Stomach (tissue), 4 donors: ENCODE results near the gene CCDC157.

Source experiments
- CTCF ChIP-seq, 7 experiments: fragments of 450-650 bp in 4 of 7; fragments of 200-600 bp in 3 of 7; sonication (generic) in 3 of 7; IDR thresholded peaks; one replicate each; pipeline ENCODE4 v1.5.1; 2016 to 2019; ENCODE audit warnings: antibody characterized with exemption in 7 of 7, control low read depth in 2 of 7, mild to moderate bottlenecking in 1 of 7
- EP300 ChIP-seq: sonication (generic); formaldehyde crosslinking; IDR thresholded peaks from one replicate; pipeline ENCODE4 v1.6.1; 2017; ENCODE audit warnings: antibody characterized with exemption
- POLR2A ChIP-seq, 4 donors: fragments of 450-650 bp; IDR thresholded peaks; one replicate each; pipeline ENCODE4 v1.6.1; 2016; ENCODE audit warnings: antibody characterized with exemption in 4 of 4, control low read depth in 2 of 4, mild to moderate bottlenecking in 1 of 4, moderate library complexity in 1 of 4

DNA sequence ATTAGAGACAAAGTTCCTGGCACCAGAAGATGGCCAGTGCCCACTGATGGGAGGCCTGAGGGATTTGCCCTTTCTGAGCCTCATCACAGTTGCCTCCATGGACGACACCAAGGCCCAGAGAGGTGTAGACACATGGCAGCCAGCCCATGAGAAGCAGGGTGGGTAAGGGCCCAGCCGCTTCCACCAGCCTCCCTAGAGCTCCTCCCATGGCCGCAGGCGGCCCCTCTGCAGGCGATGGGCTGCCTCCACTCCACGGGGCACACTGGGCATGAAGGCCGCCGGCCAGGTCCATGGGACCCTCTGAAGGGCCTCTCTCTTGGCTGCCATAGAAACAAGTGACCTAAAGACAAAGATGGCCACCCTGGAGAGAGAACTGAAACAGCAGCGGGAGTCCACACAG is 14.5 kb downstream of the CCDC157 start:
- TF ChIP-seq CTCF (IDR thresholded peaks at IDR 0.05) (no peak), POLR2A (IDR thresholded peaks at IDR 0.05) (no peak), EP300 (no peak)
